RPMI7951 (cell line): ENCODE measurements around the gene CLPTM1L. TPM values are rescaled to one million over a fixed set of nuclear protein-coding genes. Genes with fewer than 3 reads are reported as not detected.
"Not testable (repeated sequence)": the region's sequence is repeated elsewhere in the genome, so short reads cannot be mapped to it uniquely, and the experiment has no call there.

Experiments used
- DNase-seq: peaks from one replicate; pipeline ENCODE4 v3.0.0-alpha.2; 2012; ENCODE audit warnings: low read depth
- total RNA-seq: library from RNA; depleted of rRNA; stranded (reverse); fragments of >200 nt; shearing (Covaris generic); gene quantifications from 2 replicates; pipeline ENCODE4 v1.2.3, GENCODE V29; 2014

Gene CLPTM1L
- total RNA-seq, 1 experiment from 2014 or later = 141 TPM

DNA sequence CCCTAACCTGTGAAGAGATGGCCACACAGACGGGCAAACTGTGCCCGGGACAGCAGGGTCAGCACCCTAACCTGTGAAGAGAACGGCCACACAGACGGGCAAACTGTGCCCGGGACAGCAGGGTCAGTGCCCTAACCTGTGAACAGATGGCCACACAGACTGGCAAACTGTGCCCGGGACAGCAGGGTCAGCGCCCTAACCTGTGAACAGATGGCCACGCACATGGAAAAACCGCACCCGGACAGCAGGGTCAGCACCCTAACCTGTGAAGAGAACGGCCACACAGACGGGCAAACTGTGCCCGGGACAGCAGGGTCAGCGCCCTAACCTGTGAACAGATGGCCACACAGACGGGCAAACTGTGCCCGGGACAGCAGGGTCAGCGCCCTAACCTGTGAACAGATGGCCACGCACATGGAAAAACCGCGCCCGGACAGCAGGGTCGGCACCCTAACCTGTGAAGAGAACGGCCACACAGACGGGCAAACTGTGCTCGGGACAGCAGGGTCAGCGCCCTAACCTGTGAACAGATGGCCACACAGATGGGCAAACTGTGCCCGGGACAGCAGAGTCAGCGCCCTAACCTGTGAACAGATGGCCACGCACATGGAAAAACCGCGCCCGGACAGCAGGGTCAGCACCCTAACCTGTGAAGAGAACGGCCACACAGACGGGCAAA lies 5.6 kb downstream of the CLPTM1L start:
- DNase-seq = not testable (repeated sequence)

DNA sequence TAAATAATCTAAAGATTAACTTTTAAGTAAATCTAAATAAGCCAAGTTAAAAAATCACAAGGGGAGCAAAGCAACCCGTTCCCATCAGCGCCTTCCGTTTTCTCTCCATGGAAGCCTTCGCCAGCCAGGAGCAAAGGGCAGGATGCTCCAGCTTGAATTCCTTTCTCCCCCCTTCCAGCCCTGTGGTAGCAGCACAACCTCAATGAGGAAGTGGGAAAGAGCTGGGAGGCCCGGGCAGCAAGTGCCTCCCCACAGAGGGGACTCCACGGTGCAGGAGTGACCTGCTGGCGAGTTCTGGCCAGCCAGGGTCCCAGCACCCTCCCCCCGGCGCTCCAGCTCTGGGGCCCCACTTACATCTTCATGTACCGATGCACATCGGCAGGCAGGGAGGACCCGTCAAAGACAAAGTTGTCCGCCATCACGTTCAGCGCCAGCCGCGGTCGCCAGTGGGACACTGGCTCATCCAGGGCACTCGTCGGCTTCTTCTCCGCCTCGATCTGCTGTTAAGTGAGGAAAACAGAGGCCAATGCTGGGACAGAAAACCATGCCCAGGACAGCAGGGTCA lies 6.3 kb downstream of the CLPTM1L start:
- DNase-seq = no peak

DNA sequence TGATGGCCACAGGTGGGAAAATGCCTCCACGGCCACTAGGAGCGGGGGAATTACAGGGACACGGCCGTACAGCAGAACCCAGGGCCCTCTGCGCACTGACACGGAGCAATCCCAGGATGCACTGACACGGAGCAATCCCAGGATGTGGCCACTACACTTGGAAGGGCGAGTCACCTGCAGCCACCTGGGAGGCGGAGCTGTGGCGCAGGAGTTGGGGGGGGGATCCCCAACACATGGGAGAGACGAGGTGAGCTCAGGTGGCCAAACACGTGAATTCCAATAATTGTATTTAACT lies 6.8 kb downstream of the CLPTM1L start:
- no peak for DNase-seq

DNA sequence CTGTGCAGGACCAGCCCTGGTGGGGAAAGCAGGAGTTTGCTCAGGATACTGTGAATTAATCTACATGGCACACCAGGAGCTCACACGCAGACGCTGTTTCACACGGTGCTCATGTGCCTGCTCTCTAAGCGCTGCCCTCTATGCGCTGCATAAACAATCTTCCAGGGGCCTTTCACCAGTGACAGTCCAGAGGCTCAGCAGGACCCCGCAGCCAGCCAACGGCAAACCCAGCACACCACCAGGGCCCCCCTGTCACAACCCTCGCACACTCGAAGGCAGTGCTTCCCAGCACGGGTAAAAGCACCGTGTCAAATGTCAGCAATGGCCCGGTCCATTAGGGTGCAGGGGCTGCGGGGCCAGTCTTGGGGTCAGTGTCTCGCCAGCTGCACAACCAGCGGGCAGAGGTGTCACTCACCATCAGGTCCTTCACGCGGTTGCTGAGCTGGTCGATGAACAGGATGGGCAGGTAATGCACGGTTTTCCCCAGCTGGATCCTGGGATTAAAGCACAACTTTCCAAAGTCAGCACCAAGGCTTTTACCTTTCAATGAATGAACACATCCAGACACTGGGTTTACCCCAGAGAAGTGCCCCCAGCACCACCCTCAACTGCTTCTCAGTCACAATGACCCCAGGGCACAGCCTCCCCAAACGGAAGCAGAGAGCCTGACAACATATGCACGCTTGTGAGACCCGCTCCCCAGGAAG lies 7.3 kb downstream of the CLPTM1L start:
- no peak for DNase-seq

DNA sequence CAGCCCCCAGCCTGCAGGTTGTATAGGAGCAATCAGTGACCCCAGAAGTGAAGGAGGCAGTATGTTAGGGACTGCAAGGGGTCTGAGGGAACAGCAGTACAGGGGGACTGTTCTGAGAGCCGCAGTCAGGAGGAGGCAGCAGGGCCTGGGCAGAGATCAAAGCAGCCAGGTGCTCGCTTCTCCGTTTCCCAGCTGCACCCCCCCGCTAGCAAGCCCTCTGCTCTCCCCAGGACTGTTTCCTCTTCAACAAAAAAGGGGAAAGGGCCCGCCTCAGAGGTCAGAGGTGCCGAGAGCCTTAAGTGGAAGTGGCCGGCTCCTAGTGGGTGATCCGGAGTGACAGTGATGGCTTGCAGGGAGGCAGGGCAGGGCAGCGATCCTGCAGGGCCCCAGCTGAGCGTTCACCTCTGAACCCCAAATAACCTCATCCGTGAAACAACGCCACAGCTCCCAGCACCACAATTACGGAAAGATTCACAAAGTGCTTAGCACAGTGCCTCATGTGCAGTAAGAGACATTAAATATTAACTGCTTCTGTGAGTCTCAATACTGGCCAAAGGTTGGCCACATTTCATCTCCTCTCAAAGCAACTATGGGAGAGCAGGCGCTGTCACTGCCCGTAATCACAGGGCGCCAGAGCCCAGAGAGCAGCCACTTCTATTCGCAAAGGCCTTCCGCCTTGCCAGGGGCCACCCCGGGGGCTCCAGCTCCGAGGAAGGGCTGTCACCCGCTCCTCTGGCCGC lies 8.0 kb downstream of the CLPTM1L start:
- no peak for DNase-seq

DNA sequence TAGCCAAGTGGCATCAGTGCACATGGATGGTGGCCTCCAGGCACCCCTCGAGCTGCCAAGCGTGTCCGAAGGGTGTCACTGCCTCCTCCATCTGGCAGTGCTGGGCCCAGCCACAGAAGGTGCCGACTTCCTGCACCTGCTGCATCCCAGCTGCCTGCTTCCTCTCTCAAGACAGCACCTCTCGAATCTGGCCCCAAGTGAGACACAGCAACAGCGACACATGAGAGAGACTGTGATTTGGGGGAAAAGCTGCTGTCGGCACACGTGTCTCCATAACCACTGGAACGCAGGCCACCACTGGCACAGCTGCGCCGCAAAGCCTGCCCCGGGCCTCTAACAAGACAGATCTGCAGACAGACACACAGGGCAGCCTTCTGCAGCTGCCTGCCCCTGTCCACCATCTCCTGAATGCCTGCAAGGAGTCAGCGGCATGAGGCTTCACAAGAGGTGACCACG lies 8.8 kb downstream of the CLPTM1L start:
- no peak for DNase-seq

DNA sequence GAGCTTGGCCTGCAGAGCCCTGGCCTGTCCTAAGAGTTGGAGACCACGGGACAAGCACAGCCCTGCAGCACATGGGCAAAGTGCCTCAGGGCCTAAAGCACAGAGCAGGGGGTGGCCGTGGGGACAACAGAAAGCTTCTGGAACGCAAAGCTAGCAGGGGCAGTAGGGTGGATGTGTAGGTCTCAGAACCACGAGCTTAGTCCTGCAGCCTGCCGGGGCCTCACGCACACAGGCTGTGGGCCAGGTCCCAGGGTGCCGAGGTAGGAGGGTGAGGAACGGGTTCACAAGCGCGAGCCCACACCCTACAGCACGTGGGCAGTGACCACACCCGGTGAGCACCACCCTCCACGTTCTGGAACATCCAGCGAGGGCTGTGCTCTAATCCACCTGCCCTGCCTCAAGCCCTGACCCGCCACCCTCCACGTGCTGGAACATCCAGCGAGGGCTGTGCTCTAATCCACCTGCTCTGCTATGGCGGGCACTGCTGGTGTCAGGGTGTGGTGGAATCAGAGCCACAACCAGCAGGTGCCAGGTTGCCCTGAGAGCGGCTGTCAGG lies 9.3 kb downstream of the CLPTM1L start:
- no peak for DNase-seq

DNA sequence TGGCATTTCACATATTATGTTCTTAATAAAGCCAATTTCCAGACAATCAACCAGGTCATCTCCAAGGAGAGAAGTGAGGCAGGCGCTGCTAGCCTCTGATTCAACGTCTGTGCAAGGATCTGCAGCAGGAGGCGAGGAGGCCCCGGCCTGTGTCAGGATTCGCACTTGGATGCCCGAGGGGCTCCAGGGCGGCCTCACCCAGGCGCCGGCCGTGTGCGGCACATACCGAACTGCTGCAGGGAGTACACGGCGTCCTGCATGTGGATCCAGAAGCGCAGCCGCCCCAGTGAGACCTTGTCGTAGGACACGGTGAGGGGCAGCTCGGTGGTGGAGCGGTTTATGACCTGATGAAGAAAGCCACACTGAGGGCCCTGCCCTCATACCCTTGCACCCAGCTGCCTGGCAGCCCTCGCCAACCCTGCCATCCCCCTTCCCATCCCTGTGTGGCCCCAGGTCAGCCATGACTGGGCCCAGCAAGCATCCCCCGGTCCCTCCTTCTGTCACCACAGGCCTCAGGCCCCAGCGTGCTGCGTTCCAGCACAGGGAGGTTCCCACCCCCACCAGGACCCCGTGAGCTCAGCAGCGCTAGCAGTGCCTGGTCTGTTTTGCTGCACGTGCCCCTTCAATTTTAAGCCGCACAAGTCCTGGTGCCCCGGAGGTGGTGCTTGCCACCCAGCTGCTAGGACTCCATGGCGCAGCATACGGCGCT lies 9.9 kb downstream of the CLPTM1L start:
- DNase-seq = no peak

DNA sequence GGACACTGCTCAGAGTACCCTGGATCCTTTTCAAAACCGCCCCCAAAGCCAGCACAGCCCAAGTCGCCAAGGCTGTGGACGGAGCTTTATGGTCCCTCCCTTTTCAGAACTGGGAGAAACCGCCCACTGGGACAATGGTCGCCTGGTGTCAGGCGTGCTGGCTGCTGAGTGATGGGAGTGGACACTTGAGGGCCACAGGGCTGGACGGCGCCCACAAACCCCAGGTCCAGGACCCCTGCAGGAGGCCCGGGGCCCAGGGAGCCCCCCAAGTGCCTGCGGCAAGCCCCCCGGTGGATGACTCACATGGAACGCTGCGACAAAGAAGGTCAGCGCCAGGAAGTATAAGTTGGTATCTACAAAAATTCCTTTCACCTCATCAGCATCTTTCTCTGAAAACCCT lies 10.9 kb downstream of the CLPTM1L start:
- no peak for DNase-seq

DNA sequence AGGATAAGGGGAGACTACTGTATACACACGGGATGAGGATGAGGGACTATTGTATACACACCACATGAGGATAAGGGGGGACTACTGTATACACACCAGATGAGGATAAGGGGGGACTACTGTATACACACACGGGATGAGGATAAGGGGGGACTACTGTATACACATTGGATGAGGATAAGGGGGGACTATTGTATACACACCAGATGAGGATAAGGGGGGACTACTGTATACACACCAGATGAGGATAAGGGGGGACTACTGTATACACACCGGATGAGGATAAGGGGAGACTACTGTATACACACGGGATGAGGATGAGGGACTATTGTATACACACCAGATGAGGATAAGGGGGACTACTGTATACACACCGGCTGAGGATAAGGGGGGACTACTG lies 11.6 kb downstream of the CLPTM1L start:
- DNase-seq = peak; percentile 36

DNA sequence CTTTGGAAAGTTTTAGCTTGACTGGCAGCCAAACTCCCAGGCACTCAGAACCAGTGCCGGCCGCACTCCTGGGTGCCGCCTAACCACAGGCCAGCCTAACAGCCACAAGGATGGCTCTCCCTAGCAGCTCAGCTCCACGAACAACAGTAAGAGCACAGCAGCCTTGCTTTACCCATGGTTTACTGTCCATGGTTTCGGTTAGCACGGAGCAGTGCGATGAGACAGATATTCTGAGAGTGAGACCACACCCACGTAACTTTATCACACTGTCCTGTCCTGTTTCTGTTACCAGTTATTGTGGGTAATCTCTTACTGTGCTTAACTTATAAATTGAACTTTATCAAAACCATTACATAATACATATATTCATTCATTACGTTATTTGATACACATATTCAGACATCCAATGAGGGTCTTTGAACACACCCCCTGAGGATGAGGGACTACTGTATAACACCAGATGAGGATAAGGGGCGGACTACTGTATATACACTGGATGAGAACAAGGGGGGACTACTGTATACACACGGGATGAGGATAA lies 12.4 kb downstream of the CLPTM1L start:
- DNase-seq = peak; percentile 61

DNA sequence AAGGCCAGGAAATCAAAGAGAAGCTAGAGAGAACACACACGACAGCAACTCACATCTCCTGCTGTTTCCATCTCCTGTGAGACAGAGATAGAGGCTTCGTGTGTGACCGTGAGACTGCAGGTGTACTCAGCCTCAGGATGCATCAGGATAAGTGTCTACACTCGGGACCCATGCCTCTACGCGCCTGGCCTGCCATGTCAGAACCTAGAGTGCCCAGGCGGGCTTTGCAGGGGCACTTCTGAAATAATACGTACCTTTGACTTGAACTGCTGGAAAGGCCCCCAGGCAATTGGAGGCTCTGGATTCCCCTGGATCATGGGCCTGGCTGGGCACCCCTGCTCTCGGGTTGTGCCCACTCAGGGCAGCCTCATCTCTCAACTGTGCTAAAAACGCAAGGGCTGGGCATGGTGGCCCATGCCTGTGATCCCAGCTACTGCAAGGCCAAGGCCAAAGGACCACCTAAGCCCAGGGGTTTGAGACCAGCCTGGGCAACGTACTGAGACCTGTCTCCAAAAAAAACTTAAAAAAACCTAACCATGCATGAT lies 13.0 kb downstream of the CLPTM1L start:
- DNase-seq = no peak

DNA sequence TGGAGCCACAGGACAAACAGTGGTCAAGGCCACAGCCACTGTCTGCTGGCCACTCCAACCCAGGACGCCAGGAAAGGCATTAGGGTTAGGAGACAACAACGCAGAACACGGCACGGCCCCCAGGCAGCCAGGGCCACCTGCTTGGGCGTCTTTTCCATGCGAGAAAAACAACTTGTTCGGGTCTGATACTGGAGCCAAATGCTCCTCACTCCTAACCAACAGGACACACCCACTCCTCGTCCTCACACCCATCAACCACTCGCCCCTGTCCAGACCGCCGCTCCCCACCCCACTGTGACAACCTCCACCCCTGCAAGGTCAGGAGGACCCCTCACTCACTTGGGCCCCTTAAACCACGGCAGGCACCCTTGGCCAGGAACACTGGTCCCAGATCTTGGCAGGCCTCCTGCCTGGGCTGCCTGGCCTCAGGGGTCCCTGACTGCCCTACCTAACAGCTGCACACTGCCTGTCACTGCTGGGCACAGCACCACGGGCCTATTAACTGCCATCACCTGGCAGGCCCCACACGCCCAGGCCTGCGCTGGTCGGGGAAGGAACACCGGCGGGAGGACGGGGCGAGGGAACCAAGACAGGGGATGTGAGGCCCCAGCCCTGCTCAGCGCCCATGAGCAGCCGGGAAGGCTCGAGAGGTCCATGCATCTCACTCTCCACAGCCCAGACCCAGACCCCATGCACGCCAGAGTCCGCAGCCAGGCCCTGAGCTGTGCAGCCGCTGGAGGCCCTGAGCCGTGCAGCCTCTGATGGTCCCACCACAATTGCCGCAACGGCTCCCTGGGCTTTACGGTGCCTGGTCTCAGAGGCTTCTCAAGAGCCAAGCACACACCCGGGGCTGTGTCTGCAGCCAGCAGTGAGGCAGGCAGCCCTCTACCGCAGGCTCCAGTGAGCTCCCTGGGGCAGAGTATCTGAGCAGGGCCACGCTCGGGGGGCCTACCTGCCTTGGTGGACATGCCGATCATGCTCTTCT lies 13.8 kb downstream of the CLPTM1L start:
- DNase-seq = no peak

DNA sequence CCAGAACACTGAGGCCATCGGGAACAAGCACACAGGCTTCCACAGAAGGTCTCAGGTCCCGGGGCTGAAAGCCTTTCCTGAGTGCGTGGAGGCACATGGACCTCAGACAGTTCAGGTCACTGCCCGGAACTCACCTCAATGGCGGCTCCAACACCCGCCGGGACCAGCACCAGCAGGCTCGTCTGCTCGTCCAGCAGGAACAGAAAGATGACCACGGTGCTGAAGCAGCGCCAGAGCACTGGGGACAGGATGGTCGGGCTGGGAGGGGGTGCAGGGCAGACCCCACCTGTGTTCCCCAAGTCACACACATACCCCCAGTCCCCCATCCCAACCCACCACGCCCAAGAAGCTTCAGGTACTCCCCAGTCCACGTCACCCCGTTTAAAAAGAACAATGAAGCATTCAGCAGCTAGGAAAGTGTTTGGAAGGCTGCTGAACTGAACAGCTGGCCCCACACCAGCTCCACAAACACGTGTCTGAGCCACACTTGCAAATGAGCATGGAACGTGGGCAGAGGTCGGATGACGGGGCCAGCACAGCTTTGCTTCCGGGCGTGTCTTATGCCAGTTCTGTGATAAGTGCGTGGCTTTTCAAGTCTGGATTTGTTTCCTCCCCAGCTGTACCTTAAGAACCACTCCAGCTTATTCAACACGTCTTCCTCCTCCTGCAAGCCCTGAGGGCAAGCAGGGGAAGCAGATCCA lies 14.6 kb downstream of the CLPTM1L start:
- DNase-seq = peak; percentile 39

DNA sequence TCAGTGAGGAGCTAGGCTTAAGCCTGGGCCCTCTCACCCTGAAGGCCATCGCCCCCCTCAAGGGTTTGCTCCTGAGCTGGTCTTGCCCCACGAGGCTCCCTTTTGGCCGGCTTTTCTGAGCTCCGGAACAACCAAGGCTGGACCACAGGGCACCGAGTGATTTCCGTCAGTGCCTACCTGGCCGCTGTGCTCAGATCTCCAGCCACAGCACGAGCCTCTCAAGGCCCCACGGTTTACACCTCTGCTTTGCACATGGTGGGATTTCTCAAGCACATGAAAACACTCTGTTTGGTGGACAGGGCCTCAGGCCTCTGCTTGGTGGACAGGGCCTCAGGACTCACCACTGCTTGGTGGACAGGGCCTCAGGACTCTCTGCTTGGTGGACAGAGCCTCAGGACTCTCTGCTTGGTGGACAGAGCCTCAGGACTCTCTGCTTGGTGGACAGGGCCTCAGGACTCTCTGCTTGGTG lies 15.8 kb downstream of the CLPTM1L start:
- no peak for DNase-seq

DNA sequence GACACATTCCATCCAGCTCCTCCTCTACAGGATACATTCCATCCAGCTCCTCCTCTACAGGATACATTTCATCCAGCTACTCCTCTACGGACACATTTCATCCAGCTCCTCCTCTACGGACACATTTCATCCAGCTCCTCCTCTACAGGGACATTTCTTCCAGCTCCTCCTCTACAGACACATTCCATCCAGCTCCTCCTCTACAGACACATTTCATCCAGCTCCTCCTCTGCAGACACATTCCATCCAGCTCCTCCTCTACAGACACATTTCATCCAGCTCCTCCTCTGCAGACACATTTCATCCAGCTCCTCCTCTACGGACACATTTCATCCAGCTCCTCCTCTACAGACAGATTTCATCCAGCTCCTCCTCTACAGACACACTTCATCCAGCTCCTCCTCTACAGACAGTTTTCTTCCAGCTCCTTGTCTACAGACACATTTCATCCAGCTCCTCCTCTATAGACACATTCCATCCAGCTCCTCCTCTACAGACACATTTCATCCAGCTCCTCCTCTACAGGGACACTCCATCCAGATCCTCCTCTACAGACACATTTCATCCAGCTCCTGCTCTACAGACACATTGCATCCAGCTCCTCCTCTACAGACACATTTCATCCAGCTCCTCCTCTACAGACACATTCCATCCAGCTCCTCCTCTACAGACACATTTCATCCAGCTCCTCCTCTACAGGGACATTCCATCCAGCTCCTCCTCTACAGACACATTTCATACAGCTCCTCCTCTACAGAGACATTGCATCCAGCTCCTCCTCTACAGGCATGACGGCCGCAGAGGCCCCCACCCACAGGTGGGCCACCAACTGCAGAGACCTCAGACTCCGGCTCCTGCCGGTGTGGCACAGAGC lies 16.4 kb downstream of the CLPTM1L start:
- peak; percentile 57 for DNase-seq

DNA sequence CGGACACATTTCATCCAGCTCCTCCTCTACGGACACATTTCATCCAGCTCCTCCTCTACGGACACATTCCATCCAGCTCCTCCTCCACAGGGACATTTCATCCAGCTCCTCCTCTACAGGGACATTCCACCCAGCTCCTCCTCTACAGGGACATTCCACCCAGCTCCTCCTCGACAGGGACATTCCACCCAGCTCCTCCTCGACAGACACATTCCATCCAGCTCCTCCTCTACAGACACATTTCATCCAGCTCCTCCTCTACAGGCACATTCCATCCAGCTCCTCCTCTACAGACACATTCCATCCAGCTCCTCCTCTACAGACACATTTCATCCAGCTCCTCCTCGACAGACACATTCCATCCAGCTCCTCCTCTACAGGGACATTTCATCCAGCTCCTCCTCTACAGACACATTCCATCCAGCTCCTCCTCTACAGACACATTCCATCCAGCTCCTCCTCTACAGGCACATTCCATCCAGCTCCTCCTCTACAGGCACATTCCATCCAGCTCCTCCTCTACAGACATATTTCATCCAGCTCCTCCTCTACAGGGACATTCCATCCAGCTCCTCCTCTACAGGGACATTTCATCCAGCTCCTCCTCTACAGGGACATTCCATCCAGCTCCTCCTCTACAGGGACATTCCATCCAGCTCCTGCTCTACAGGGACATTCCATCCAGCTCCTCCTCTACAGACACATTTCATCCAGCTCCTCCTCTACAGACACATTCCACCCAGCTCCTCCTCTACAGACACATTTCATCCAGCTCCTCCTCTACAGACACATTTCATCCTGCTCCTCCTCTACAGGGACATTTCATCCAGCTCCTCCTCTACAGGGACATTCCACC lies 17.8 kb downstream of the CLPTM1L start:
- DNase-seq = peak; percentile 44
